Neural cell (in vitro differentiated cells): ENCODE data around the gene HOXC10.

Experiments
- CTCF ChIP-seq: fragments of 450-650 bp; IDR thresholded peaks from 2 replicates; pipeline ENCODE4 v1.5.1; 2014; ENCODE audit warnings: antibody characterized with exemption, mild to moderate bottlenecking, moderate library complexity; ENCODE audit not compliant: poor library complexity, severe bottlenecking
- EZH2 ChIP-seq: fragments of 200-600, 300-800 bp; shearing (Covaris generic), sonication (generic); IDR thresholded peaks from 2 replicates; pipeline ENCODE4 v1.6.1; 2014; ENCODE audit warnings: antibody characterized with exemption, low read length, borderline replicate concordance, mild to moderate bottlenecking; ENCODE audit not compliant: insufficient read depth, poor library complexity, severe bottlenecking
- MXI1 ChIP-seq: fragments of 450-650 bp; conservative IDR thresholded peaks from 2 replicates; pipeline ENCODE4 v1.6.1; 2014; ENCODE audit warnings: antibody characterized with exemption, mild to moderate bottlenecking; ENCODE audit not compliant: poor library complexity, severe bottlenecking
- POLR2AphosphoS5 ChIP-seq: IDR thresholded peaks from 2 replicates; pipeline ENCODE4 v1.6.1; 2012
- SMC3 ChIP-seq: fragments of 450-650 bp; conservative IDR thresholded peaks from 2 replicates; pipeline ENCODE4 v1.6.1; 2014; ENCODE audit warnings: antibody characterized with exemption, mild to moderate bottlenecking, moderate library complexity; ENCODE audit not compliant: poor library complexity
- TAF1 ChIP-seq: IDR thresholded peaks from 2 replicates; pipeline ENCODE4 v1.6.1; 2012; ENCODE audit warnings: low read depth
- TF ChIP-seq, protein P1 (sequence below): IDR thresholded peaks from 2 replicates; pipeline ENCODE4 v1.6.1; 2012; ENCODE audit warnings: borderline replicate concordance

GRCh38 chr12:53991077-53991460 is 6.1 kb downstream of the HOXC10 start:
- no peak for TF ChIP-seq POLR2AphosphoS5
- TF ChIP-seq EZH2: no peak
- TF ChIP-seq TAF1: no peak
- no peak for TF ChIP-seq CTCF
- TF ChIP-seq, protein P1, sequence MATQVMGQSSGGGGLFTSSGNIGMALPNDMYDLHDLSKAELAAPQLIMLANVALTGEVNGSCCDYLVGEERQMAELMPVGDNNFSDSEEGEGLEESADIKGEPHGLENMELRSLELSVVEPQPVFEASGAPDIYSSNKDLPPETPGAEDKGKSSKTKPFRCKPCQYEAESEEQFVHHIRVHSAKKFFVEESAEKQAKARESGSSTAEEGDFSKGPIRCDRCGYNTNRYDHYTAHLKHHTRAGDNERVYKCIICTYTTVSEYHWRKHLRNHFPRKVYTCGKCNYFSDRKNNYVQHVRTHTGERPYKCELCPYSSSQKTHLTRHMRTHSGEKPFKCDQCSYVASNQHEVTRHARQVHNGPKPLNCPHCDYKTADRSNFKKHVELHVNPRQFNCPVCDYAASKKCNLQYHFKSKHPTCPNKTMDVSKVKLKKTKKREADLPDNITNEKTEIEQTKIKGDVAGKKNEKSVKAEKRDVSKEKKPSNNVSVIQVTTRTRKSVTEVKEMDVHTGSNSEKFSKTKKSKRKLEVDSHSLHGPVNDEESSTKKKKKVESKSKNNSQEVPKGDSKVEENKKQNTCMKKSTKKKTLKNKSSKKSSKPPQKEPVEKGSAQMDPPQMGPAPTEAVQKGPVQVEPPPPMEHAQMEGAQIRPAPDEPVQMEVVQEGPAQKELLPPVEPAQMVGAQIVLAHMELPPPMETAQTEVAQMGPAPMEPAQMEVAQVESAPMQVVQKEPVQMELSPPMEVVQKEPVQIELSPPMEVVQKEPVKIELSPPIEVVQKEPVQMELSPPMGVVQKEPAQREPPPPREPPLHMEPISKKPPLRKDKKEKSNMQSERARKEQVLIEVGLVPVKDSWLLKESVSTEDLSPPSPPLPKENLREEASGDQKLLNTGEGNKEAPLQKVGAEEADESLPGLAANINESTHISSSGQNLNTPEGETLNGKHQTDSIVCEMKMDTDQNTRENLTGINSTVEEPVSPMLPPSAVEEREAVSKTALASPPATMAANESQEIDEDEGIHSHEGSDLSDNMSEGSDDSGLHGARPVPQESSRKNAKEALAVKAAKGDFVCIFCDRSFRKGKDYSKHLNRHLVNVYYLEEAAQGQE: no peak
- TF ChIP-seq MXI1: no peak
- TF ChIP-seq SMC3: no peak
